Aorta (tissue), 5 donors: Measurements from ENCODE around the gene CD200. TPM values are rescaled to one million over a fixed set of nuclear protein-coding genes. Genes with fewer than 3 reads are reported as not detected.

Source experiments
- ATAC-seq: fragments of 200-7000 bp; cut with Tn5 transposase; one replicate; pipeline ENCODE4 v1.9.1; 2022; ENCODE audit warnings: moderate library complexity; ENCODE audit not compliant: low FRiP score
- DNase-seq, 2 donors: peaks; one replicate each; pipeline ENCODE4 v3.0.0-alpha.2; 2020
- H3K27ac ChIP-seq, 2 donors: one replicate each; pipeline ENCODE4 v1.5.1; 2013; ENCODE audit warnings: low read length in 2 of 2, mild to moderate bottlenecking in 2 of 2, moderate library complexity in 2 of 2, control low read depth in 1 of 2, inconsistent platforms in 1 of 2, low read depth in 1 of 2
- H3K27me3 ChIP-seq, 2 donors: one replicate each; pipeline ENCODE4 v1.6.1; 2013; ENCODE audit warnings: control low read depth in 1 of 2, low read length in 1 of 2, mild to moderate bottlenecking in 1 of 2, moderate library complexity in 1 of 2; ENCODE audit not compliant: insufficient read depth in 2 of 2, control insufficient read depth in 1 of 2
- H3K36me3 ChIP-seq, 2 donors: one replicate each; pipeline ENCODE4 v1.6.1; 2013; ENCODE audit warnings: control low read depth in 1 of 2, low read length in 1 of 2, mild to moderate bottlenecking in 1 of 2; ENCODE audit not compliant: insufficient read depth in 2 of 2, control insufficient read depth in 1 of 2
- H3K4me1 ChIP-seq, 2 donors: one replicate each; pipeline ENCODE4 v1.6.1; 2013; ENCODE audit warnings: low read length in 2 of 2, control low read depth in 1 of 2, mild to moderate bottlenecking in 1 of 2, moderate library complexity in 1 of 2; ENCODE audit not compliant: insufficient read depth in 2 of 2, control insufficient read depth in 1 of 2
- H3K4me3 ChIP-seq, 2 donors: one replicate each; pipeline ENCODE4 v1.5.1; 2013; ENCODE audit warnings: low read length in 2 of 2, control low read depth in 1 of 2, mild to moderate bottlenecking in 1 of 2
- H3K9me3 ChIP-seq: one replicate; pipeline ENCODE4 v1.6.1; 2013; ENCODE audit warnings: mild to moderate bottlenecking, low read length; ENCODE audit not compliant: control insufficient read depth
- WGBS, 2 donors: extraction: QIAGEN DNeasy Blood & Tissue Kit; methylation state at CpG; one replicate each; pipeline ENCODE4 v1.1.7; 2013; 5-methylcytosine and 5-hydroxymethylcytosine counted together
- intact Hi-C, 2 donors: fragments of 100-400 bp; cut with DNase I; formaldehyde crosslinking; loops; one replicate each; pipeline versions ENCODE4 v1.14.2 to v1.15.0; 2022
- polyA plus RNA-seq, 2 donors: library from polyadenylated mRNA; stranded (reverse); fragments of 200-250 nt; gene quantifications; one replicate each; pipeline ENCODE4 v1.2.3, GENCODE V29; 2013
- total RNA-seq, 2 donors: library from RNA; stranded (reverse); fragmentation: NEBNext Ultra II Directional; extraction: Animal tissue kit (Norgen Biotek cat#: 25700); gene quantifications; one replicate each; pipeline ENCODE4 v1.2.1, GENCODE V29; 2021
- donor health status: healthy with polysubstance abuse.
- donor health status: Bipolar disorder and iron deficiency.
- donor health status: DM: no; HTN: no; CAD: no.
- donor health status: DM: no; HTN: no; CAD: no.
- donor health status: DM: yes; HTN: yes; CAD: no.

Gene CD200
- total and polyA plus RNA-seq, 4 donors, result 15.8 to 45.3 (median 29.9) TPM

- H3K4me1 ChIP-seq, result peaks cover 0 to 3% of the 10 kb centered on the region in 2 donors
- DNase-seq (no peak), ATAC-seq (no peak)
- intact Hi-C loops, result no loop called here
- 91 to 92% methylated on average over 6 of the region's 6 CpGs for WGBS, 2 donors
- H3K36me3 ChIP-seq, result peaks cover 11 to 16% of the 10 kb centered on the region in 2 donors
- no peak overlapping the region for H3K27ac ChIP-seq
- no peak overlapping the region for H3K4me3 ChIP-seq
- H3K27me3 ChIP-seq, result no peaks in the 10 kb centered on the region
- H3K9me3 ChIP-seq, result no peaks in the 10 kb centered on the region
Measured at GRCh38 chr3:112349557-112349956, 16.6 kb downstream of the CD200 start.

- Histone ChIP-seq H3K36me3 (peaks cover 9 to 15% of the 10 kb centered on the region in 2 donors), H3K27me3 (no peaks in the 10 kb centered on the region), H3K4me1 (peaks cover 0 to 3% of the 10 kb centered on the region in 2 donors), H3K4me3 (no peak overlapping the region), H3K27ac (no peak overlapping the region), H3K9me3 (no peaks in the 10 kb centered on the region)
- DNase-seq (no peak), ATAC-seq (no peak)
- intact Hi-C loops, result no loop called here
- WGBS, 2 donors, result 72 to 75% methylated on average over 2 of the region's 2 CpGs
Measured at GRCh38 chr3:112350018-112350810, 17.3 kb downstream of the CD200 start.

- 27 to 45% methylated on average over 1 of the region's 1 CpG for WGBS, 2 donors
- H3K9me3 ChIP-seq, result no peaks in the 10 kb centered on the region
- H3K4me3 ChIP-seq, result no peak overlapping the region
- ATAC-seq (no peak), DNase-seq (no peak)
- intact Hi-C loops, result no loop called here
- peaks cover 5 to 12% of the 10 kb centered on the region in 2 donors for H3K36me3 ChIP-seq
- H3K27ac ChIP-seq, result peak overlapping the region in 1 of 2 donors; percentile 80
- no peaks in the 10 kb centered on the region for H3K4me1 ChIP-seq
- no peaks in the 10 kb centered on the region for H3K27me3 ChIP-seq
Measured at GRCh38 chr3:112351036-112351435, 18.1 kb downstream of the CD200 start.

GRCh38 chr3:112351823-112352222 is 18.9 kb downstream of the CD200 start:
- no peaks in the 10 kb centered on the region for H3K4me1 ChIP-seq
- WGBS, 2 donors, result 47 to 57% methylated on average over 2 of the region's 2 CpGs
- DNase-seq (no peak), ATAC-seq (no peak)
- no peak overlapping the region for H3K4me3 ChIP-seq
- H3K36me3 ChIP-seq, result peaks cover 3 to 12% of the 10 kb centered on the region in 2 donors
- peak overlapping the region; percentile 40 to 60 for H3K27ac ChIP-seq
- no peaks in the 10 kb centered on the region for H3K27me3 ChIP-seq
- H3K9me3 ChIP-seq, result no peaks in the 10 kb centered on the region
- intact Hi-C loops, result no loop called here

- H3K9me3 ChIP-seq, result no peaks in the 10 kb centered on the region
- H3K27ac ChIP-seq, result peak overlapping the region in 1 of 2 donors; percentile 57
- H3K4me3 ChIP-seq, result no peak overlapping the region
- 23 to 47% methylated on average over 5 of the region's 5 CpGs for WGBS, 2 donors
- DNase-seq (no peak), ATAC-seq (no peak)
- H3K27me3 ChIP-seq, result no peaks in the 10 kb centered on the region
- intact Hi-C loops, result no loop called here
- no peaks in the 10 kb centered on the region for H3K4me1 ChIP-seq
- H3K36me3 ChIP-seq, result peaks cover 3 to 5% of the 10 kb centered on the region in 2 donors
Measured at GRCh38 chr3:112352720-112353119, 19.8 kb downstream of the CD200 start.

- 76 to 82% methylated on average over 3 of the region's 3 CpGs for WGBS, 2 donors
- no peak for DNase-seq
- no peaks in the 10 kb centered on the region for H3K27me3 ChIP-seq
- no peak overlapping the region for H3K27ac ChIP-seq
- no peaks in the 10 kb centered on the region for H3K9me3 ChIP-seq
- H3K4me3 ChIP-seq, result no peak overlapping the region
- ATAC-seq, result no peak
- H3K4me1 ChIP-seq, result no peaks in the 10 kb centered on the region
- H3K36me3 ChIP-seq, result peaks cover under 1 to 3% of the 10 kb centered on the region in 2 donors
- intact Hi-C loops, result no loop called here
Measured at GRCh38 chr3:112353365-112353764, 20.4 kb downstream of the CD200 start.

GRCh38 chr3:112354642-112355306 is 21.8 kb downstream of the CD200 start:
- no peaks in the 10 kb centered on the region for H3K4me1 ChIP-seq
- intact Hi-C loops, result no loop called here
- H3K27me3 ChIP-seq, result no peaks in the 10 kb centered on the region
- no peak for DNase-seq
- peak overlapping the region in 1 of 2 donors; percentile 44 for H3K27ac ChIP-seq
- no peak for ATAC-seq
- H3K9me3 ChIP-seq, result no peaks in the 10 kb centered on the region
- H3K4me3 ChIP-seq, result no peak overlapping the region
- H3K36me3 ChIP-seq, result peaks cover 0 to 3% of the 10 kb centered on the region in 2 donors
- WGBS, 2 donors, result 91 to 94% methylated on average over 2 of the region's 2 CpGs

GRCh38 chr3:112355307-112355687 is 22.3 kb downstream of the CD200 start:
- Histone ChIP-seq H3K27me3 (no peaks in the 10 kb centered on the region), H3K4me3 (no peak overlapping the region), H3K27ac (no peak overlapping the region), H3K4me1 (no peaks in the 10 kb centered on the region), H3K9me3 (no peaks in the 10 kb centered on the region), H3K36me3 (no peaks in the 10 kb centered on the region)
- no peak for DNase-seq
- intact Hi-C loops, result no loop called here
- no peak for ATAC-seq
- 81 to 85% methylated on average over 5 of the region's 5 CpGs for WGBS, 2 donors
